ENCODE results near the gene CCDC68. TPM values are rescaled to one million over a fixed set of nuclear protein-coding genes. Genes with fewer than 3 reads are reported as not detected.
"Not testable (repeated sequence)": the region's sequence is repeated elsewhere in the genome, so short reads cannot be mapped to it uniquely, and the experiment has no call there.

The CCDC68 gene
- total RNA-seq, 5 donors from 2014 or later (not counting 1 experiment from before 2014, with no cell fraction given), result 0.13 TPM; not detected in 4

GRCh38 chr18:54981076-54981475 lies 21.8 kb upstream of the CCDC68 start:
- Mint-ChIP-seq H3K9me3 (no peaks in the 10 kb centered on the region), H3K36me3 (no peaks in the 10 kb centered on the region), H3K27me3 (peaks cover 2 to 6% of the 10 kb centered on the region in 2 donors), H3K27ac (no peak overlapping the region), H3K4me1 (no peaks in the 10 kb centered on the region), H3K4me3 (no peak overlapping the region)
- CTCF ChIA-PET, result no interaction called here
- Histone ChIP-seq H3K9me3 (no peaks in the 10 kb centered on the region), H3K4me3 (ENCODE audit: control insufficient read depth in 1 of 2, extremely low read depth in 1 of 2, low read length in 1 of 2) (no peak overlapping the region), H3K36me3 (ENCODE audit: control insufficient read depth in 2 of 2, extremely low read depth in 1 of 2, insufficient read depth in 1 of 2, low read length in 1 of 2) (no peaks in the 10 kb centered on the region), H3K4me1 (ENCODE audit: control insufficient read depth in 1 of 2, extremely low read depth in 1 of 2, insufficient read depth in 2 of 2, low read length in 2 of 2) (no peaks in the 10 kb centered on the region), H3K27ac (ENCODE audit: low read length) (no peak overlapping the region), H3K27me3 (replicated peaks in 1 of 2; ENCODE audit: control insufficient read depth in 2 of 2, extremely low read depth in 1 of 2, insufficient read depth in 2 of 2, low read length in 1 of 2) (no peaks in the 10 kb centered on the region)
- no peak for ATAC-seq (replicated peaks in 1 of 4)
- DNase-seq, result no peak
- POLR2A ChIA-PET, result no interaction called here
- no CpG with 5 or more reads among the region's 1 CpG for WGBS (ENCODE audit: insufficient coverage)

DNA sequence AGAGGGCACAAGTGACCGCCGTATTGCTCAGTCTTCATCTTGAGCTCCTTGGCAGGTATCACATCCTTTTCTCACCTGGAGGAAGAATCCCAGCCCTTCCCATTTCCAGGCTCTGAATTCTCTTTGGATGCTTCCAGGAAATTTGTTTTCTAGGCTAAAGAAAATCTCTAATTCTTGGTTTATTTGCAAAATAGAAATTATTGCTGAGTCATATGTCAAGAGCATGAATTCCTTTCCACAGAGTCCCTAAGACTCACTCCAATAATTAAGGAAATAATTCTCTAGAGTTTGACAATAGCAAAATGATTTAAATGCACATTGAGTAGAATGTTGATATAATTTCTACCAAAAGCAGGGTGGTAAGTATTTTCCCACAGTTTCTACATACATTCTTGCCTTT lies 16.3 kb upstream of the CCDC68 start:
- Mint-ChIP-seq H3K36me3 (no peaks in the 10 kb centered on the region), H3K9me3 (no peaks in the 10 kb centered on the region), H3K27me3 (no peaks in the 10 kb centered on the region), H3K4me3 (no peak overlapping the region), H3K4me1 (no peaks in the 10 kb centered on the region), H3K27ac (no peak overlapping the region)
- Histone ChIP-seq H3K4me3 (ENCODE audit: control insufficient read depth in 1 of 2, extremely low read depth in 1 of 2, low read length in 1 of 2) (no peak overlapping the region), H3K27ac (ENCODE audit: low read length) (no peak overlapping the region), H3K36me3 (ENCODE audit: control insufficient read depth in 2 of 2, extremely low read depth in 1 of 2, insufficient read depth in 1 of 2, low read length in 1 of 2) (no peaks in the 10 kb centered on the region), H3K9me3 (no peaks in the 10 kb centered on the region), H3K27me3 (replicated peaks in 1 of 2; ENCODE audit: control insufficient read depth in 2 of 2, extremely low read depth in 1 of 2, insufficient read depth in 2 of 2, low read length in 1 of 2) (no peaks in the 10 kb centered on the region), H3K4me1 (ENCODE audit: control insufficient read depth in 1 of 2, extremely low read depth in 1 of 2, insufficient read depth in 2 of 2, low read length in 2 of 2) (no peaks in the 10 kb centered on the region)
- POLR2A ChIA-PET, result no interaction called here
- DNase-seq (no peak), ATAC-seq (replicated peaks in 1 of 4) (no peak)
- CTCF ChIA-PET, result no interaction called here
- no CpG with 5 or more reads among the region's 2 CpGs for WGBS (ENCODE audit: insufficient coverage)

- Histone ChIP-seq H3K4me1 (ENCODE audit: control insufficient read depth in 1 of 2, extremely low read depth in 1 of 2, insufficient read depth in 2 of 2, low read length in 2 of 2) (no peaks in the 10 kb centered on the region), H3K36me3 (ENCODE audit: control insufficient read depth in 2 of 2, extremely low read depth in 1 of 2, insufficient read depth in 1 of 2, low read length in 1 of 2) (no peaks in the 10 kb centered on the region), H3K27ac (ENCODE audit: low read length) (no peak overlapping the region), H3K27me3 (replicated peaks in 1 of 2; ENCODE audit: control insufficient read depth in 2 of 2, extremely low read depth in 1 of 2, insufficient read depth in 2 of 2, low read length in 1 of 2) (no peaks in the 10 kb centered on the region), H3K9me3 (no peaks in the 10 kb centered on the region), H3K4me3 (ENCODE audit: control insufficient read depth in 1 of 2, extremely low read depth in 1 of 2, low read length in 1 of 2) (no peak overlapping the region)
- CTCF ChIA-PET, result no interaction called here
- H3K27me3 Mint-ChIP-seq, result no peaks in the 10 kb centered on the region
- H3K9me3 Mint-ChIP-seq, result no peaks in the 10 kb centered on the region
- H3K27ac Mint-ChIP-seq, result no peak overlapping the region
- H3K4me3 Mint-ChIP-seq, result no peak overlapping the region
- no peaks in the 10 kb centered on the region for H3K36me3 Mint-ChIP-seq
- 81% methylated on average over 7 of the region's 7 CpGs for WGBS (ENCODE audit: insufficient coverage)
- H3K4me1 Mint-ChIP-seq, result no peaks in the 10 kb centered on the region
- ATAC-seq (replicated peaks in 1 of 4), result no peak
- POLR2A ChIA-PET, result no interaction called here
- DNase-seq, result no peak
Measured at GRCh38 chr18:54973046-54973445, 13.8 kb upstream of the CCDC68 start.

GRCh38 chr18:54968807-54969206 lies 9.5 kb upstream of the CCDC68 start:
- Histone ChIP-seq H3K36me3 (ENCODE audit: control insufficient read depth in 2 of 2, extremely low read depth in 1 of 2, insufficient read depth in 1 of 2, low read length in 1 of 2) (no peaks in the 10 kb centered on the region), H3K27me3 (replicated peaks in 1 of 2; ENCODE audit: control insufficient read depth in 2 of 2, extremely low read depth in 1 of 2, insufficient read depth in 2 of 2, low read length in 1 of 2) (no peaks in the 10 kb centered on the region), H3K4me1 (ENCODE audit: control insufficient read depth in 1 of 2, extremely low read depth in 1 of 2, insufficient read depth in 2 of 2, low read length in 2 of 2) (no peaks in the 10 kb centered on the region), H3K4me3 (ENCODE audit: control insufficient read depth in 1 of 2, extremely low read depth in 1 of 2, low read length in 1 of 2) (no peak overlapping the region), H3K27ac (ENCODE audit: low read length) (no peak overlapping the region), H3K9me3 (no peaks in the 10 kb centered on the region)
- DNase-seq (no peak), ATAC-seq (replicated peaks in 1 of 4) (no peak)
- Mint-ChIP-seq H3K27me3 (peaks cover 8 to 13% of the 10 kb centered on the region in 2 donors), H3K9me3 (peaks cover 0 to 4% (median 0%) of the 10 kb centered on the region in 3 donors), H3K27ac (no peak overlapping the region), H3K4me1 (no peaks in the 10 kb centered on the region), H3K4me3 (no peak overlapping the region), H3K36me3 (no peaks in the 10 kb centered on the region)
- 100% methylated on average over 1 of the region's 5 CpGs for WGBS (ENCODE audit: insufficient coverage)
- ChIA-PET CTCF (no interaction called here), POLR2A (no interaction called here)

- not testable (repeated sequence) for H3K36me3 Mint-ChIP-seq
Measured at GRCh38 chr18:54968237-54968636, 9.0 kb upstream of the CCDC68 start.

DNA sequence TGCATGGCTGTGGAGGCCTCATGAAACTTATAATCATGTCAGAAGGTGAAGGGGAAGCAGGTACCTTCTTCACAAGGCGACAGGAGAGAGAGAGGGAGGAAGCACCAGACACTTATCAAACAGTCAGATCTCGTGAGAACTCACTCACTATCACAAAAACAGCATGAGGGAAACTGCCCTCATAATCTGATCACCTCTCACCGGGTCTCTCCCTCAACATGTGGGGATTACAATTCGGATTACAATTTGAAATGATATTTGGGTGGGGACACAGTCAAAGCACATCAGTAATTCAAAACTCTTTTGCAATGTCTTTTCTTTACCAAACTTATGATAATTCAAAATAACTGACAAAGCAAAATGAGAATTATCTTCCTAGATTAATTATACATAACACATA lies 8.5 kb upstream of the CCDC68 start:
- WGBS (ENCODE audit: insufficient coverage), result no CpG with 5 or more reads among the region's 4 CpGs
- POLR2A ChIA-PET, result no interaction called here

More at GRCh38 chr18:54968237-54968636, 9.0 kb upstream of the CCDC68 start:
- CTCF ChIA-PET; H3K9me3 Mint-ChIP-seq; POLR2A ChIA-PET; ATAC-seq (replicated peaks in 1 of 4); H3K4me1 ChIP-seq (ENCODE audit: control insufficient read depth in 1 of 2, extremely low read depth in 1 of 2, insufficient read depth in 2 of 2, low read length in 2 of 2); H3K27ac ChIP-seq (ENCODE audit: low read length); H3K9me3 ChIP-seq; H3K4me3 ChIP-seq (ENCODE audit: control insufficient read depth in 1 of 2, extremely low read depth in 1 of 2, low read length in 1 of 2); H3K27ac Mint-ChIP-seq; H3K27me3 ChIP-seq (replicated peaks in 1 of 2; ENCODE audit: control insufficient read depth in 2 of 2, extremely low read depth in 1 of 2, insufficient read depth in 2 of 2, low read length in 1 of 2); H3K4me3 Mint-ChIP-seq; H3K4me1 Mint-ChIP-seq; H3K36me3 ChIP-seq (ENCODE audit: control insufficient read depth in 2 of 2, extremely low read depth in 1 of 2, insufficient read depth in 1 of 2, low read length in 1 of 2); DNase-seq: not testable (repeated sequence)
- WGBS (ENCODE audit: insufficient coverage), result 88% methylated on average over 4 of the region's 9 CpGs
- H3K27me3 Mint-ChIP-seq, result peaks cover 13 to 19% of the 10 kb centered on the region in 2 donors

DNA sequence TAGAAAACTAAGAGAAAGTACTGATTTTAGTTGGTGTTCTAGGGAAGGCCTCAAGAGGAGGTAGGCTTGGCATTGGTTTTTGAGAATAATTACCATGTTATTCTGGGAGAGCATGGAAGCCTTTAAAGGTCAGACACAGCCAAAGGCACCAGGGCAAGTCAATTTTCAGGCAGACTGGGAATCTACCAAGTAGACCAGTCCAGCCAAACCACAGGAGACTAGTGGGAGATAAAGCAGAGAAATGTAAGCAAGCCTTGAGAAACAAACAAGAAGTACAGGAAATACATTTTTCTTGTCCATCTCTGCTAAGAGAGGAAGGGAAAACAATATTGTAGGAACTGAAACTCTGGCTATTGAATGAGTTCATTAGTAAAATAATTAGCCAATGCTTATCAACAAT lies 5.5 kb upstream of the CCDC68 start:
- H3K36me3 ChIP-seq (ENCODE audit: control insufficient read depth in 2 of 2, extremely low read depth in 1 of 2, insufficient read depth in 1 of 2, low read length in 1 of 2), result no peaks in the 10 kb centered on the region
- H3K9me3 ChIP-seq, result no peaks in the 10 kb centered on the region
- H3K27ac Mint-ChIP-seq, result no peak overlapping the region
- ATAC-seq (replicated peaks in 1 of 4) (no peak), DNase-seq (no peak)
- no peak overlapping the region for H3K27ac ChIP-seq (ENCODE audit: low read length)
- peaks cover 0 to 4% (median 0%) of the 10 kb centered on the region in 3 donors for H3K9me3 Mint-ChIP-seq
- H3K36me3 Mint-ChIP-seq, result no peaks in the 10 kb centered on the region
- ChIA-PET CTCF (interaction anchor here in 1 of 2 donors (0.8 kb wide), 1 partner anchor 399 kb away, joined by 4 read pairs; no protein-coding TSS in a partner anchor), POLR2A (interaction anchor here in 1 of 2 donors (0.6 kb wide), 1 partner anchor 357 kb away, joined by 3 read pairs; no protein-coding TSS in a partner anchor)
- peaks cover 30 to 42% of the 10 kb centered on the region in 2 donors for H3K27me3 Mint-ChIP-seq
- peaks cover 3 to 6% of the 10 kb centered on the region in 2 experiments for H3K27me3 ChIP-seq (replicated peaks in 1 of 2; ENCODE audit: control insufficient read depth in 2 of 2, extremely low read depth in 1 of 2, insufficient read depth in 2 of 2, low read length in 1 of 2)
- no peak overlapping the region for H3K4me3 Mint-ChIP-seq
- H3K4me1 Mint-ChIP-seq, result peaks cover 0 to 2% (median 2%) of the 10 kb centered on the region in 3 donors
- H3K4me1 ChIP-seq (ENCODE audit: control insufficient read depth in 1 of 2, extremely low read depth in 1 of 2, insufficient read depth in 2 of 2, low read length in 2 of 2), result no peaks in the 10 kb centered on the region
- H3K4me3 ChIP-seq (ENCODE audit: control insufficient read depth in 1 of 2, extremely low read depth in 1 of 2, low read length in 1 of 2), result no peak overlapping the region

More for the DNA sequence above, 8.5 kb upstream of the CCDC68 start:
- Mint-ChIP-seq H3K4me1 (no peaks in the 10 kb centered on the region), H3K9me3 (peaks cover 0 to 4% (median 0%) of the 10 kb centered on the region in 3 donors), H3K27me3 (peaks cover 15 to 21% of the 10 kb centered on the region in 2 donors), H3K4me3 (no peak overlapping the region), H3K36me3 (no peaks in the 10 kb centered on the region), H3K27ac (no peak overlapping the region)
- Histone ChIP-seq H3K4me3 (ENCODE audit: control insufficient read depth in 1 of 2, extremely low read depth in 1 of 2, low read length in 1 of 2) (no peak overlapping the region), H3K4me1 (ENCODE audit: control insufficient read depth in 1 of 2, extremely low read depth in 1 of 2, insufficient read depth in 2 of 2, low read length in 2 of 2) (no peaks in the 10 kb centered on the region), H3K9me3 (no peaks in the 10 kb centered on the region), H3K27me3 (replicated peaks in 1 of 2; ENCODE audit: control insufficient read depth in 2 of 2, extremely low read depth in 1 of 2, insufficient read depth in 2 of 2, low read length in 1 of 2) (no peaks in the 10 kb centered on the region), H3K36me3 (ENCODE audit: control insufficient read depth in 2 of 2, extremely low read depth in 1 of 2, insufficient read depth in 1 of 2, low read length in 1 of 2) (no peaks in the 10 kb centered on the region), H3K27ac (ENCODE audit: low read length) (no peak overlapping the region)
- ATAC-seq (replicated peaks in 1 of 4) (no peak), DNase-seq (no peak)
- CTCF ChIA-PET, result no interaction called here
